Mucosa of descending colon (tissue), 3 donors: ENCODE data around the gene ZWILCH. TPM values are rescaled to one million over a fixed set of nuclear protein-coding genes. Genes with fewer than 3 reads are reported as not detected.
"Not testable (repeated sequence)": the region's sequence is repeated elsewhere in the genome, so short reads cannot be mapped to it uniquely, and the experiment has no call there.

Experiments
- ATAC-seq: fragments of 200-7000 bp; cut with Tn5 transposase; one replicate; pipeline ENCODE4 v1.9.1; 2020; ENCODE audit warnings: mild to moderate bottlenecking, moderate library complexity
- DNase-seq, 3 donors: peaks; one replicate each; pipeline ENCODE4 v3.0.0-alpha.2; 2020
- H3K36me3 ChIP-seq: fragments of 200-600 bp; one replicate; pipeline ENCODE4 v1.8.0; 2021; ENCODE audit warnings: low read depth, mild to moderate bottlenecking
- H3K4me1 ChIP-seq: fragments of 200-600 bp; one replicate; pipeline ENCODE4 v1.8.0; 2021; ENCODE audit warnings: low read depth, mild to moderate bottlenecking
- H3K4me3 ChIP-seq: fragments of 200-600 bp; one replicate; pipeline ENCODE4 v1.8.0; 2021; ENCODE audit warnings: mild to moderate bottlenecking
- H3K9me3 ChIP-seq: fragments of 200-600 bp; one replicate; pipeline ENCODE4 v1.8.0; 2021; ENCODE audit warnings: mild to moderate bottlenecking
- intact Hi-C, 2 donors: fragments of 100-400 bp; cut with DNase I in 1 of 2; cut with micrococcal nuclease in 1 of 2; formaldehyde crosslinking; loops; one replicate each; pipeline versions ENCODE4 v1.11.0 to v1.11.1; 2022; cut with DNase I, micrococcal nuclease
- total RNA-seq, 3 donors: library from RNA; stranded (reverse); fragmentation: NEBNext Ultra II Directional in 2 of 3; extraction: Animal tissue kit (Norgen Biotek cat#: 25700) in 2 of 3; gene quantifications; one replicate each; pipeline versions ENCODE4 v1.2.1 to v1.2.4, GENCODE V29; 2021 to 2023
- TF ChIP-seq, protein P1 (sequence below): fragments of 200-600 bp; IDR thresholded peaks from one replicate; pipeline ENCODE4 v1.8.0; 2022; ENCODE audit warnings: antibody characterized with exemption, mild to moderate bottlenecking
- donor health status: DM: no; HTN: no; CAD: no; lungs with moderate emphysema.
- donor health status: DM: no; HTN: no; CAD: no.
- donor health status: DM: no; HTN: yes; CAD: no.

ZWILCH gene
- total RNA-seq, 3 donors from 2014 or later = 4.8 to 11.7 (median 5.8) TPM

DNA sequence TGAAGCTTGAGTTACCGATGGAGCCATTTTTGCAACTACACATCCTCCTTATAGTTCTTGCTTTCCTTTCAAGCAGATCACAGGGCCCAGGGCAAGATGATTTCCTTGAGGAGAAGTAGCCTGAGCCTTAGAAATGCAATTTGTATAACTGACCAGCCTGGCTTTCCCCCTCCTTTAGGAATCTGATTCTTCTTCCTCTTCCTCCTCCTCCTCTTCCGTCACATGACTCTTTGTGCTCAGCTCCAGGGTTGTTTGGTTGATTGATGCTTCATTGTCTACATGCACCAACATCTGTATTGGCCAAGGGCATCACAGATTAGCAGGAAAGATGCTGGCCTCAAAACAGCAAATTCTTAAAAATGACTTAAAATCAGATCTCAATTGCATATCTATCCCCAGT lies 10.9 kb upstream of the ZWILCH start:
- H3K36me3 ChIP-seq = no peaks in the 10 kb centered on the region
- H3K4me1 ChIP-seq = peaks cover 11% of the 10 kb centered on the region
- intact Hi-C loops = loop anchor here in 1 of 2 donors (10.0 kb wide), 1 partner anchor 99 kb away; no protein-coding TSS in a partner anchor
- H3K4me3 ChIP-seq = no peak overlapping the region
- H3K9me3 ChIP-seq = no peaks in the 10 kb centered on the region
- ATAC-seq (no peak), DNase-seq (no peak)
- TF ChIP-seq, protein P1, sequence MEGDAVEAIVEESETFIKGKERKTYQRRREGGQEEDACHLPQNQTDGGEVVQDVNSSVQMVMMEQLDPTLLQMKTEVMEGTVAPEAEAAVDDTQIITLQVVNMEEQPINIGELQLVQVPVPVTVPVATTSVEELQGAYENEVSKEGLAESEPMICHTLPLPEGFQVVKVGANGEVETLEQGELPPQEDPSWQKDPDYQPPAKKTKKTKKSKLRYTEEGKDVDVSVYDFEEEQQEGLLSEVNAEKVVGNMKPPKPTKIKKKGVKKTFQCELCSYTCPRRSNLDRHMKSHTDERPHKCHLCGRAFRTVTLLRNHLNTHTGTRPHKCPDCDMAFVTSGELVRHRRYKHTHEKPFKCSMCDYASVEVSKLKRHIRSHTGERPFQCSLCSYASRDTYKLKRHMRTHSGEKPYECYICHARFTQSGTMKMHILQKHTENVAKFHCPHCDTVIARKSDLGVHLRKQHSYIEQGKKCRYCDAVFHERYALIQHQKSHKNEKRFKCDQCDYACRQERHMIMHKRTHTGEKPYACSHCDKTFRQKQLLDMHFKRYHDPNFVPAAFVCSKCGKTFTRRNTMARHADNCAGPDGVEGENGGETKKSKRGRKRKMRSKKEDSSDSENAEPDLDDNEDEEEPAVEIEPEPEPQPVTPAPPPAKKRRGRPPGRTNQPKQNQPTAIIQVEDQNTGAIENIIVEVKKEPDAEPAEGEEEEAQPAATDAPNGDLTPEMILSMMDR = no peak

DNA sequence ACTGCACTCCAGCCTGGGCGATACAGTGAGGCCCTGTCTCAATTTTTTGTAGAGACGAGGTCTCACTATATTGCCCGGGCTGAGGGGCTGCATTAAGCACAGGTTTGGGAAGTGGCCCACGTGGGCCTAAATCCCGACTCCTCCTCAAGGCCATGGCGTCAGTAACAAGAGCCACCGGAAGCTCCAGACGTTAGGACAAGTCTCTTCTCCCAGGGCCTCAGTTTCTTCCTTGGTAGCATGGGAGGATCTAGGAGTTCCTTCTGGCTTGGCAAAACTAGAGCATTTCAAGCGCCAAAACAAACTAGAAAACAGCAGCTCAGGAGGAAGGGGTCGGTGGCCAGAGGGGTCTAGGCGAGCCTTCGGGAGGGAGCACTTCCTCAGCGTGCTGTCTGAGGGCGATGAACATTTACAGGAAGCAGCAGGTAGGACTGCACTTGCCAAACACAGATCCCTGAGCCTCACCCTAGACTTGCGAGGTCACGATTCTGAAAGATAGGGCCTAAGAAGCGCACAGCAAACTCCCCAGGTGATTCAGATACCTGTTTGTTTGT lies 8.1 kb upstream of the ZWILCH start:
- ATAC-seq = peak; percentile 58
- intact Hi-C loops = loop anchor here (5.0 to 10.0 kb wide), 2 partner anchors 102 to 110 kb away; partner anchors contain the start of gene MAP2K1 (in 1 of the 2)
- TF ChIP-seq, protein P1 = no peak
- peak in 2 of 3 donors; percentile 21 to 41 for DNase-seq
- no peaks in the 10 kb centered on the region for H3K36me3 ChIP-seq
- peaks cover 11% of the 10 kb centered on the region for H3K4me1 ChIP-seq
- H3K4me3 ChIP-seq = peak overlapping the region; percentile 78
- H3K9me3 ChIP-seq = no peaks in the 10 kb centered on the region

DNA sequence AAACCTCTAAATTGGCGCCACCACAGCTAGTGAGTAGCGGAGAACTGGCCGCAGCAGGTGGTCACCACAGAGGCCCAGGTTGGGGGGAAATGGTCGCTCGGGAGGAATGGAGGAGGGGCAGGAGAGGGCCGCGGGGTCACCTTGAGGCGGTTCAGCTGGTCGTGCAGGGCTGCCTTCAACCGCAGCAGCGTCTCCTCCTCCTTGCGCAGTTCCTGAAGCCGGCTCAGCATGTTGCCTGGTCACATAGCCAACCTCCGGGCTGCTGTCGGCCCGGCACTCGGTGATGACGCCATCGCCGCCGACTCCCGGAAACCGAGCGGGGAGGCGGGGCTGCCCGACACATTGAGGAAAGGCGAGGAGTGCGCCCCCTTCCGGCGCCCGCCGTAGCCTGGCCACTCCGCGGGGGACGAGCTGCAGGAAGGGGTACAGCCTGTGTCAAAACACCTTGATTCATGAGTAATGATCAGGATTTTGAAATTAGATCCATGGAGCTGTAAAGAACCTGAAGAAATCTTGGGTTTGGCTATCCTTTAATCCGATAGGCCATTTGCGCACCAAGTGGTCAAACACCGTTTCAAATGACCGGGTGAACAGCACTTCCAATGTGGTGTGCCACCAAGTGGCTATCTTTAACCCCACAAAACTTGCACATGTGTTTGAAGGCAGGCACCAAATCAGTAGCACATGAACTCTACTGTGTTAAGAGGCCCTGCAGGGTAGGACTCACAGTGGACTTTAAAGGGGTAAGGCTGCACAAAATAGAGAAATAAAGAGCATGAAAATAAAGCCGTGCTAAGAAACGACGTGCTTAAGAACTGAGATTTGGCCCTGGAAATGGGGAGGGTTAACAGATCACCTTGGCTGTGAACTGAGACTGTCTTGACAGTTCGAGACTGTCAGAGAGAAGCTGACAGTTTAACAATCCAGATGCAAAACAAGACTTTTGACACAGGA lies 7.3 kb upstream of the ZWILCH start, which contains the start of gene SNAPC5:
Gene SNAPC5, minus strand, starts transcription at position 261 of the 954 bp plus-strand sequence. Its CDS starts 31 bp downstream, at position 230.
- Histone ChIP-seq H3K4me3 (peak within 1 kb of the TSS; percentile 78), H3K36me3 (no peaks in the 10 kb centered on the region), H3K4me1 (peaks cover 15% of the 10 kb centered on the region), H3K9me3 (no peaks in the 10 kb centered on the region)
- intact Hi-C loops = loop anchor here (5.0 to 10.0 kb wide), 2 partner anchors 103 to 110 kb away; partner anchors contain the start of gene MAP2K1 (in 1 of the 2)
- peak; percentile 98 to 99 (median 98) for DNase-seq
- TF ChIP-seq, protein P1 = peak; percentile 97
- peak; percentile 99 for ATAC-seq

DNA sequence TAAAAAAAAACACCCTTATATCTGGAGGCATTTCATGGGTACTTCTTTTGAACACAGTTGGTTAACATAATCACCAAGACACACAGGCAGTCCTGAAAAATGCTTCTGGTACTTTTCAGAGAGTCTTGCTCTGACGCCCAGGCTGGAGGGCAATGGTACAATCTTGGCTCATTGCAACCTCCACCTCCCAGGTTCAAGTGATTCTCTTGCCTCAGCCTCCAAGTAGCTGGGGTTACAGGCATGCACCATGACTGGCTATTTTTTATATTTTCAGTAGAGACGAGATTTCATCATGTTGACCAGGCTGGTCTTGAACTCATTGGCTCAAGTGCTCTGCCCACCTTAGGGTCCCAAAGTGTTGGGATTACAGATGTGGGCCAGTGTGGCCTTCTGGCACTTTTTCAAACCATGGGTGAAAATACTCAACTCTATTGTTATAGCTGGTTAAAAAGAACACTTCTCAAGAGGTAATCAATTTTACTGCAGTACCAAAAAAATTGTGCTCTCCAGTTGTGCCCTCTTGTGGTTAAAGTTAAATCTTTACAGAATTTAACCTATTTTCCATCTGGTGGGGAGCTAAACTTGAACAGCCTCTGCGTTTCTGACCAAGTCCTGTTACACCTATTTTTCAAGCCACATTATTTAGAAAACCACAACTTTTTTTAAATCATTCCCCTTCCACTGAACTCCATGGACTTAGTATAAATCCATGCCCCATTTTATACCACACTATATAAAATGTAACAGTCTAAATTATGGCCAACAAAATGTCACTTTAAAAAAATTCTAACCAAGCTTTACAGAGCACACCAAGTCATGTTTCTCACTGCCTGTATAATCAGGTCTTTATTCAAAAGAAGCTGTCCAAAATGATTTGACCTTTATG lies 6.4 kb upstream of the ZWILCH start:
- intact Hi-C loops = loop anchor here (5.0 to 10.0 kb wide), 2 partner anchors 104 to 111 kb away; partner anchors contain the start of gene MAP2K1 (in 1 of the 2)
- DNase-seq = no peak
- TF ChIP-seq, protein P1 = no peak

DNA sequence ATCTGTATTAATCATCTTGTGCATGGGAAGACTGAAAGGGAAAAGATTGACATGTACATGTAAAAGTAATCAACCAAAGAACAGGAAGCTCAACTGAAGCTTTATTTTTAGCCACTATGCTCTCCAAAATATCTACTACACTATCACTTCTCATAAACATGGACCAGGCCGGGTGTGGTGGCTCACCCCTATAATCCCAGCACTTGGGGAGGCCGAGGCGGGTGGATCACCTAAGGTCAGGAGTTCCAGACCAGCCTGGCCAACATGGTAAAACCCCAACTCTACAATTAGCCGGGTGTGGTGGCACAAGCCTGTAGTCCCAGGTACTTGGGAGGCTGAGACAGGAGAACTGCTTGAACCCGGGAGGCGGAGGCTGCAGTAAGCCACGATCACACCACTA lies 4.8 kb upstream of the ZWILCH start:
- H3K4me3 ChIP-seq, H3K9me3 ChIP-seq, H3K36me3 ChIP-seq, ATAC-seq, intact Hi-C loops, DNase-seq: not testable (repeated sequence)
- H3K4me1 ChIP-seq = peaks cover 27% of the 10 kb centered on the region

More for the DNA sequence above, 6.4 kb upstream of the ZWILCH start:
- no peak for ATAC-seq
- Histone ChIP-seq H3K9me3 (no peaks in the 10 kb centered on the region), H3K4me1 (peaks cover 25% of the 10 kb centered on the region), H3K4me3 (no peak overlapping the region), H3K36me3 (no peaks in the 10 kb centered on the region)
